Neural cell (in vitro differentiated cells): Measurements from ENCODE around the gene FHIT. TPM values are rescaled to one million over a fixed set of nuclear protein-coding genes. Genes with fewer than 3 reads are reported as not detected.

Experiments
- H2AFZ ChIP-seq: fragments of 200-600, 300-800 bp; sonication (generic), shearing (Covaris generic); 2 replicates; pipeline ENCODE4 v1.6.0; 2014; ENCODE audit warnings: low read depth, mild to moderate bottlenecking, antibody characterized with exemption, low read length, moderate library complexity
- H3F3A ChIP-seq: fragments of 200-600 bp; shearing (Covaris generic); 2 replicates; pipeline ENCODE4 v1.6.1; 2016; ENCODE audit warnings: mild to moderate bottlenecking, moderate library complexity, mixed read lengths, antibody characterized with exemption, low read length; ENCODE audit not compliant: insufficient read depth, poor library complexity, severe bottlenecking
- H3K27ac ChIP-seq: fragments of 200-600, 300-800 bp; sonication (generic), shearing (Covaris generic); 2 replicates; pipeline ENCODE4 v1.5.1; 2014; ENCODE audit warnings: mild to moderate bottlenecking, low read length, moderate library complexity
- H3K27me3 ChIP-seq: fragments of 300-800, 200-600 bp; sonication (generic), shearing (Covaris generic); 2 replicates; pipeline ENCODE4 v1.6.0; 2014; ENCODE audit warnings: mild to moderate bottlenecking, low read depth, low read length, moderate library complexity; ENCODE audit not compliant: insufficient read depth
- H3K36me3 ChIP-seq: fragments of 300-800, 200-600 bp; sonication (generic), shearing (Covaris generic); 2 replicates; pipeline ENCODE4 v1.5.1; 2014; ENCODE audit warnings: mild to moderate bottlenecking, antibody characterized with exemption, low read length, moderate library complexity; ENCODE audit not compliant: insufficient read depth
- H3K4me2 ChIP-seq: fragments of 300-800, 200-600 bp; sonication (generic), shearing (Covaris generic); 2 replicates; pipeline ENCODE4 v1.6.0; 2014; ENCODE audit warnings: mild to moderate bottlenecking, low read length
- H3K4me3 ChIP-seq: fragments of 300-800, 200-600 bp; sonication (generic), shearing (Covaris generic); 2 replicates; pipeline ENCODE4 v1.5.1; 2014; ENCODE audit warnings: mild to moderate bottlenecking, low read length, moderate library complexity
- H3K79me2 ChIP-seq: fragments of 200-600 bp; shearing (Covaris generic); replicated peaks from 2 replicates; pipeline ENCODE4 v1.6.0; 2014; ENCODE audit warnings: mild to moderate bottlenecking, low read length, moderate library complexity; ENCODE audit not compliant: insufficient read depth
- H3K9ac ChIP-seq: fragments of 300-800, 200-600 bp; sonication (generic), shearing (Covaris generic); 2 replicates; pipeline ENCODE4 v1.6.1; 2016; ENCODE audit warnings: mild to moderate bottlenecking, low read length, mixed read lengths
- H3K9me2 ChIP-seq: fragments of 200-600 bp; shearing (Covaris generic); 2 replicates; pipeline ENCODE4 v1.6.1; 2016; ENCODE audit warnings: mild to moderate bottlenecking, low read length, mixed read lengths; ENCODE audit not compliant: insufficient read depth
- H3K9me3 ChIP-seq: fragments of 200-600, 300-800 bp; sonication (generic), shearing (Covaris generic); 2 replicates; pipeline ENCODE4 v1.6.1; 2016; ENCODE audit warnings: mild to moderate bottlenecking, mixed run types, low read length, moderate library complexity, mixed read lengths
- H4K20me1 ChIP-seq: fragments of 200-600 bp; shearing (Covaris generic); 2 replicates; pipeline ENCODE4 v1.6.1; 2016; ENCODE audit warnings: mild to moderate bottlenecking, mixed run types; ENCODE audit not compliant: insufficient read depth
- CTCF ChIP-seq: fragments of 450-650 bp; IDR thresholded peaks from 2 replicates; pipeline ENCODE4 v1.5.1; 2014; ENCODE audit warnings: antibody characterized with exemption, mild to moderate bottlenecking, moderate library complexity; ENCODE audit not compliant: poor library complexity, severe bottlenecking
- EP300 ChIP-seq: fragments of 450-650 bp; conservative IDR thresholded peaks from 2 replicates; pipeline ENCODE4 v1.6.1; 2014; ENCODE audit warnings: antibody characterized with exemption, mild to moderate bottlenecking, moderate library complexity; ENCODE audit not compliant: poor library complexity, severe bottlenecking
- EZH2 ChIP-seq: fragments of 200-600, 300-800 bp; shearing (Covaris generic), sonication (generic); IDR thresholded peaks from 2 replicates; pipeline ENCODE4 v1.6.1; 2014; ENCODE audit warnings: antibody characterized with exemption, low read length, borderline replicate concordance, mild to moderate bottlenecking; ENCODE audit not compliant: insufficient read depth, poor library complexity, severe bottlenecking
- MXI1 ChIP-seq: fragments of 450-650 bp; conservative IDR thresholded peaks from 2 replicates; pipeline ENCODE4 v1.6.1; 2014; ENCODE audit warnings: antibody characterized with exemption, mild to moderate bottlenecking; ENCODE audit not compliant: poor library complexity, severe bottlenecking
- POLR2AphosphoS5 ChIP-seq: IDR thresholded peaks from 2 replicates; pipeline ENCODE4 v1.6.1; 2012
- RAD21 ChIP-seq: fragments of 450-650 bp; conservative IDR thresholded peaks from 2 replicates; pipeline ENCODE4 v1.6.1; 2014; ENCODE audit warnings: antibody characterized with exemption, mild to moderate bottlenecking, moderate library complexity
- REST ChIP-seq: IDR thresholded peaks from 2 replicates; pipeline ENCODE4 v1.6.1; 2012; ENCODE audit warnings: borderline replicate concordance
- SMC3 ChIP-seq: fragments of 450-650 bp; conservative IDR thresholded peaks from 2 replicates; pipeline ENCODE4 v1.6.1; 2014; ENCODE audit warnings: antibody characterized with exemption, mild to moderate bottlenecking, moderate library complexity; ENCODE audit not compliant: poor library complexity
- TAF1 ChIP-seq: IDR thresholded peaks from 2 replicates; pipeline ENCODE4 v1.6.1; 2012; ENCODE audit warnings: low read depth
- polyA plus RNA-seq: library from polyadenylated mRNA; depleted of rRNA; stranded (reverse); fragments of >200 nt; gene quantifications from 2 replicates; pipeline ENCODE4 v1.2.3, GENCODE V29; 2014

Gene FHIT
- polyA plus RNA-seq, 1 donor from 2014 or later, result not detected

DNA sequence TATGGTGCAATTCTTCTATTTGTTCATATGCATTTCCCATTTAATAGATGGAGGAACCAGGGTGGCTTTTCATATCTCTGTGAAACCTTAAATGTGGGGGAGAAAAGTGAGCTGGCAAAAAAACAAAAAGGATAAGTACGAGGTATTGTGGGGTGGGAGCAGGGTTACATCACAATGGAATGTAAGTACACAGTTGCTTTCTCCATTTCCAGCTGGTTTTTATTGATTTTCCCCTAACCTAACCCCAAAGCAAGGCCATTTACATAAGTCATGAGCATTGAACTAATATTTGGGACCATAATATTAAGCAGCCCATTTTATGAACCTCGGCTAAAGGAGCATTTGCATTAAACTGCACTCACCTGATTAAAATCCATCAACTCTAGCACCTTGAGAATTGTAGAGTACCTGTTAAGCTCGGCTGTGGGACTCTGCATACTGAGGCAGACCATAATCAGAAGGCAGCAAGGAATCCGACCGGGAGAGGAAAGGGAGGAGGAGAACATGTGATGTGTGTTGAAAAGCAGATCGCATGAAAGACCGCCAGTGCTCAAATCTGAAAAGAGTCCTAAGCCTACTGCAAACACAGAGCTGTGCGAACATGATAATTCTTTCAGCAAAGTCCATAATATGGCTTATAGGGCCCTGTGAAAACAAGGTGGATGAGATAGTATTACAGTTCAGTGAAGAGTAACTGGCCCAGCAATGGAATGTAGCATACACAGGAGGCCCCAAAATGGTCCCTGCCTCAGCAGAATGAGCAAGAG, 513.4 kb downstream of the FHIT start:
- Histone ChIP-seq H3K27ac (no peak overlapping the region), H3F3A (no peaks in the 10 kb centered on the region), H3K27me3 (no peaks in the 10 kb centered on the region), H3K79me2 (no peaks in the 10 kb centered on the region), H4K20me1 (no peaks in the 10 kb centered on the region), H2AFZ (no peak overlapping the region), H3K4me2 (no peak overlapping the region), H3K9me3 (no peaks in the 10 kb centered on the region), H3K9ac (no peak overlapping the region), H3K4me3 (no peak overlapping the region), H3K36me3 (no peaks in the 10 kb centered on the region), H3K9me2 (no peaks in the 10 kb centered on the region)
- no peak for TF ChIP-seq SMC3
- TF ChIP-seq MXI1, result no peak
- no peak for TF ChIP-seq REST
- TF ChIP-seq RAD21, result no peak
- no peak for TF ChIP-seq EZH2
- no peak for TF ChIP-seq EP300
- no peak for TF ChIP-seq CTCF
- TF ChIP-seq TAF1, result no peak
- no peak for TF ChIP-seq POLR2AphosphoS5

- H3K27ac ChIP-seq, result no peak overlapping the region
- H3K36me3 ChIP-seq, result no peaks in the 10 kb centered on the region
- H3K9me2 ChIP-seq, result no peaks in the 10 kb centered on the region
- H3K79me2 ChIP-seq, result no peaks in the 10 kb centered on the region
- no peaks in the 10 kb centered on the region for H3F3A ChIP-seq
- H3K9me3 ChIP-seq, result no peaks in the 10 kb centered on the region
- no peaks in the 10 kb centered on the region for H4K20me1 ChIP-seq
- TF ChIP-seq REST, result no peak
- no peak for TF ChIP-seq POLR2AphosphoS5
- TF ChIP-seq EZH2, result no peak
- TF ChIP-seq RAD21, result no peak
- H3K27me3 ChIP-seq, result no peaks in the 10 kb centered on the region
- no peak overlapping the region for H3K9ac ChIP-seq
- H3K4me2 ChIP-seq, result no peak overlapping the region
- no peak overlapping the region for H2AFZ ChIP-seq
- no peak overlapping the region for H3K4me3 ChIP-seq
These were observed 520.9 kb downstream of the FHIT start for GRCh38 chr3:60730371-60730770.
